Urinary bladder (tissue), 4 donors: ENCODE measurements around the gene ADGRV1. TPM values are rescaled to one million over a fixed set of nuclear protein-coding genes. Genes with fewer than 3 reads are reported as not detected.

Experiments used
- DNase-seq: peaks from one replicate; pipeline ENCODE4 v3.0.0-alpha.2; 2015; ENCODE audit errors: extremely low spot score
- H3K27ac ChIP-seq: one replicate; pipeline ENCODE4 v1.5.1; 2013; ENCODE audit warnings: low read depth, mild to moderate bottlenecking, moderate library complexity
- H3K36me3 ChIP-seq: one replicate; pipeline ENCODE4 v1.6.1; 2013; ENCODE audit warnings: mild to moderate bottlenecking, moderate library complexity; ENCODE audit not compliant: insufficient read depth
- H3K4me1 ChIP-seq: one replicate; pipeline ENCODE4 v1.6.1; 2013; ENCODE audit warnings: mild to moderate bottlenecking, moderate library complexity; ENCODE audit not compliant: insufficient read depth
- H3K4me3 ChIP-seq: one replicate; pipeline ENCODE4 v1.5.1; 2013; ENCODE audit warnings: low read depth, low read length
- WGBS: extraction: QIAGEN DNeasy Blood & Tissue Kit; methylation state at CpG from one replicate; pipeline ENCODE4 v1.1.7; 2013; 5-methylcytosine and 5-hydroxymethylcytosine counted together
- polyA plus RNA-seq: library from polyadenylated mRNA; stranded (reverse); fragments of 200-250 nt; gene quantifications from one replicate; pipeline ENCODE4 v1.2.3, GENCODE V29; 2013
- total RNA-seq: library from RNA; depleted of rRNA; stranded (reverse); fragments of >200 nt; gene quantifications from one replicate; pipeline ENCODE4 v1.2.3, GENCODE V29; 2014
- donor health status: healthy with polysubstance abuse.
- donor health status: healthy.

The ADGRV1 gene
- total and polyA plus RNA-seq, 2 donors: 4.0 to 6.6 TPM

GRCh38 chr5:91089758-91090157 lies 531.2 kb downstream of the ADGRV1 start:
- 75% methylated on average over 1 of the region's 1 CpG for WGBS

GRCh38 chr5:91090995-91091394 lies 532.4 kb downstream of the ADGRV1 start:
- Histone ChIP-seq H3K4me3 (no peak overlapping the region), H3K4me1 (no peaks in the 10 kb centered on the region), H3K27ac (no peak overlapping the region), H3K36me3 (no peaks in the 10 kb centered on the region)
- WGBS: 80% methylated on average over 1 of the region's 1 CpG
- DNase-seq: no peak

More at GRCh38 chr5:91089758-91090157, 531.2 kb downstream of the ADGRV1 start:
- no peaks in the 10 kb centered on the region for H3K4me1 ChIP-seq
- no peak overlapping the region for H3K27ac ChIP-seq
- no peaks in the 10 kb centered on the region for H3K36me3 ChIP-seq
- no peak for DNase-seq
- no peak overlapping the region for H3K4me3 ChIP-seq

GRCh38 chr5:91091471-91092234 lies 533.1 kb downstream of the ADGRV1 start:
- 88% methylated on average over 4 of the region's 4 CpGs for WGBS
- Histone ChIP-seq H3K4me3 (no peak overlapping the region), H3K4me1 (no peaks in the 10 kb centered on the region), H3K27ac (no peak overlapping the region), H3K36me3 (no peaks in the 10 kb centered on the region)
- no peak for DNase-seq

GRCh38 chr5:91092859-91093783 lies 534.5 kb downstream of the ADGRV1 start:
- H3K4me1 ChIP-seq: no peaks in the 10 kb centered on the region
- no peaks in the 10 kb centered on the region for H3K36me3 ChIP-seq
- 80% methylated on average over 8 of the region's 8 CpGs for WGBS
- H3K4me3 ChIP-seq: no peak overlapping the region
- DNase-seq: no peak
- H3K27ac ChIP-seq: no peak overlapping the region

- Histone ChIP-seq H3K4me3 (no peak overlapping the region), H3K4me1 (no peaks in the 10 kb centered on the region), H3K36me3 (no peaks in the 10 kb centered on the region), H3K27ac (no peak overlapping the region)
- 95% methylated on average over 3 of the region's 3 CpGs for WGBS
- no peak for DNase-seq
Observed at GRCh38 chr5:91095313-91095712, 536.7 kb downstream of the ADGRV1 start.

GRCh38 chr5:91095786-91096385 lies 537.3 kb downstream of the ADGRV1 start:
- no peaks in the 10 kb centered on the region for H3K4me1 ChIP-seq
- no peak overlapping the region for H3K4me3 ChIP-seq
- 84% methylated on average over 6 of the region's 6 CpGs for WGBS
- no peak overlapping the region for H3K27ac ChIP-seq
- no peak for DNase-seq
- H3K36me3 ChIP-seq: no peaks in the 10 kb centered on the region

GRCh38 chr5:91098541-91098940 lies 539.9 kb downstream of the ADGRV1 start:
- H3K27ac ChIP-seq: no peak overlapping the region
- no peaks in the 10 kb centered on the region for H3K36me3 ChIP-seq
- no peak overlapping the region for H3K4me3 ChIP-seq
- DNase-seq: no peak
- H3K4me1 ChIP-seq: no peaks in the 10 kb centered on the region
- 42% methylated on average over 3 of the region's 3 CpGs for WGBS

GRCh38 chr5:91101600-91102379 lies 543.2 kb downstream of the ADGRV1 start:
- no peak overlapping the region for H3K27ac ChIP-seq
- no peaks in the 10 kb centered on the region for H3K36me3 ChIP-seq
- no peak overlapping the region for H3K4me3 ChIP-seq
- H3K4me1 ChIP-seq: no peaks in the 10 kb centered on the region
- no peak for DNase-seq
- 53% methylated on average over 8 of the region's 8 CpGs for WGBS

GRCh38 chr5:91103353-91104061 lies 544.9 kb downstream of the ADGRV1 start:
- Histone ChIP-seq H3K4me3 (no peak overlapping the region), H3K4me1 (no peaks in the 10 kb centered on the region), H3K27ac (no peak overlapping the region), H3K36me3 (no peaks in the 10 kb centered on the region)
- WGBS: 92% methylated on average over 6 of the region's 6 CpGs
- DNase-seq: no peak

GRCh38 chr5:91104062-91104448 lies 545.5 kb downstream of the ADGRV1 start:
- no peak overlapping the region for H3K27ac ChIP-seq
- 89% methylated on average over 1 of the region's 1 CpG for WGBS
- no peaks in the 10 kb centered on the region for H3K36me3 ChIP-seq
- DNase-seq: no peak
- no peaks in the 10 kb centered on the region for H3K4me1 ChIP-seq
- no peak overlapping the region for H3K4me3 ChIP-seq

- 92% methylated on average over 8 of the region's 8 CpGs for WGBS
Observed at GRCh38 chr5:91106842-91107511, 548.4 kb downstream of the ADGRV1 start.

GRCh38 chr5:91109634-91110033 lies 551.0 kb downstream of the ADGRV1 start:
- 88% methylated on average over 1 of the region's 1 CpG for WGBS
- H3K27ac ChIP-seq: no peak overlapping the region
- H3K36me3 ChIP-seq: no peaks in the 10 kb centered on the region
- DNase-seq: no peak
- H3K4me1 ChIP-seq: no peaks in the 10 kb centered on the region
- no peak overlapping the region for H3K4me3 ChIP-seq

More at GRCh38 chr5:91106842-91107511, 548.4 kb downstream of the ADGRV1 start:
- no peak overlapping the region for H3K4me3 ChIP-seq
- no peak for DNase-seq
- H3K27ac ChIP-seq: no peak overlapping the region
- no peaks in the 10 kb centered on the region for H3K36me3 ChIP-seq
- no peaks in the 10 kb centered on the region for H3K4me1 ChIP-seq
